ENCODE results near the gene PIK3R5.

Gene PIK3R5

DNA sequence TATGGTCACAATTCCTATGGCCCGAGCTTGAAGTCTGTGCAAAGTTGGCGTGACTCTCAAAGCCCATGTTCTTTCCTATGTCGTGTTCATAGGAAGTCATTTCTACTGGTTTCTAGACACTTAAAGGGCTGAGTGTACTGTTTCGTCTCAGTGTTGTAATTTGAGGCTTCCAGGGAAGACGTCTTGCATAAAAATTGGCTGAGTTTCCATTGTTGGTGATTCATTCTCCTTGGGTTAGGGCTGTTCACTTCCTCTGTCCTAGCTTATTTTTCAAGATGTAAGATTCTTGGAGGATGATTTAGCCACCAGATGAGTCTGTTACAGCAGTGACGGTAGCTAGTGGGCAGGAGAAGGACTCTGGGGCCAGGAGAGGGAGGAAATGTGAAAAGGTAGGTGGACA lies 43.1 kb downstream of the PIK3R5 start:
- no peak for DNase-seq

DNA sequence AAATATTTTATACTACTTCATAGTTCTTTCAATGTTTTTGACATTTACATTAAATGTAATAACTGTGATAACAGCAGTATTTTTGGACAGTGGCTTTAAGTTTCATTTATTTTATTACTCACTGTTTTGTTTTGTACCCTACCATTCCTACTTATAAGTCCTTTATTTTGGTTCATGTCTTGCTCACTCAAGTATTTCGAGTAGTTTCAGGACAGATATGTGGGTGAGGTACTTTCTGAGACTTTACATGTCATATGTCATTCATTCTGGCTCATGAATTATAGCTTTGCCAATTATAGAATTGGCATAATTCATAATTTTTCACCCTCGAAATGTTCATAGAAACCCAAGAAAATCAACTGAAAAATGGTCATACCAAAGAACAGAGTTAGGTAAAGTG lies 44.4 kb downstream of the PIK3R5 start:
- DNase-seq: no peak

DNA sequence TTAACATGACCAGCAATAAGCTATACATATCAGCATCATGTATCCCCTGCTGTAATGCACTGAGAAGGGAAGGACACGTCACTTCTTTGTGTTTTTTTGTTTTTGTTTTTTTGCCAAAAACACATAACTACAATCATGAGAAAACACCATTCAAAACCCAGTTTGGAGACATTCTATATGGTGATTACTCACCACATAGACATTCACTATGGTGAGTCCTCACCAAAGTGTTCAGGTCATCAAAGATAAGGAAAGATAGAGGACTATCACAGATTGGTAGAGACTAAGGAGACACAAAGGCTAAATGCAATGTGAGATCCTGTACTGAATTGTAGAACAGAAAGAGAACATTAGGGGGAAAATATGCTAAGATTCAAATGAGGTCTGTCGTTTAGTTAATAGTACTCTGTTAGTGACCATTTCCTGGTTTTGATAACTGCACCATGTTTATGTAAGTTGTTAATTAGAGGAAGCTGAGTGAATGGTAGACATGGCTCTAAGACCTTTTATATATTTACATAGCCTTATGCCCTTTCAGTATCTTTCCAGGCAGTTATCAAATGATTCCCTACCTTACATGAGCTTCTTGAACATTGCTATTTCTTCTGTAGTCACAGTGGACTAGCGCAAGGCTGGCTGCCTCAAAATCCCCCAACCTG lies 46.6 kb downstream of the PIK3R5 start:
- no peak for DNase-seq

DNA sequence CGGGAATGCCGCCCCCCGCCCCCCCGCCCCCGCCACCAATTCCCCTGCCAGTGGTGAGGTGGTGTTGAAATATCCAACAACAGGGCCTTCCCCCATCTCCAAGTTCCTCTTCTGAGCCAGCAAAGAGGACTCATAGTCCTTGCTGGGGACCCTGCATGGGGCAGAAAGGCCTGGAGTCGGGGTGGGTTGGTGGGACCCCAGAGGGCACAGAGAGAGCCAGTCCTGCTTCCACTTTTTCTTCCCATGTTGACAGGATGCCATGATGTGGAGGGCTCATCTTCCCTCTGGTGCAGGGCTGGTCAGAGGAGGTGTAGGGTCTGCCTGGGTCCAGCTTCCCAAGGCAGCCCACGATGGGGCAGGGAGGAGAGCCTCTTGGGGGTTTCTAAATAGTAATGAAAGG lies 49.0 kb downstream of the PIK3R5 start:
- DNase-seq: no peak

GRCh38 chr17:8914554-8914953 lies 51.0 kb downstream of the PIK3R5 start:
- no peak for DNase-seq

GRCh38 chr17:8913879-8914278 lies 51.6 kb downstream of the PIK3R5 start:
- DNase-seq: no peak

GRCh38 chr17:8913091-8913490 lies 52.4 kb downstream of the PIK3R5 start:
- no peak for DNase-seq

GRCh38 chr17:8912084-8912981 lies 53.2 kb downstream of the PIK3R5 start:
- DNase-seq: no peak

DNA sequence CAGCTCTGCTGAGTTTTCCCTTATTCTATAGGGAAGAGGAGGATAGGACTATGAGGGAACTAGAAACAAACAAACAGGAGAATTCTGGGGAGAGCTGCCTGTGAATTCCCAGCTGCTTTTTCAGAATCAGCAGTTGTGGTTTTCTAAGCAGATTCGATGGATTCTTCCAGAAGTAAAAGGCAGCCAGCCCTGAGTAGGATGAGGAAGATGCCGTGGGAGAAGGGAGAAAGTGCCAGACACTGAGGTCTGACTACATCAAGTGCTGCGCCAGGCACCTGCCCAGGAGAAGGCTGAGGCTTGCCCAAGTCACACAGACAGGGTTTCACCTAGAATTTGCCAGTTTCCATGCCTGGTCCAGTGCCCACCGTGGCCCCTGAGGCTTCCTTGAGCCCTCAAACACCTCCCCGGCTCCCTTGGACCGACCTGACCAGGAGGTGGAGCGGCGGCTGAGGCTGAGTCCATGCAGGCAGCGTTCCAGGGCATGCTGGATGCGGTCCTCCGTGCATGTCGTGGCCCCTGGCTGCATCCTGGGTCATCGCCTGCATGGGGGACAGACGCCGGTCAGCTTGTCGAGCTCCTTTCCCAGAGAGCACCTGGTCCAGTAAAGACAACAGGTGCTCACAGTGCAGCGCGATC lies 54.4 kb downstream of the PIK3R5 start:
- no peak for DNase-seq

GRCh38 chr17:8909586-8910270 lies 55.8 kb downstream of the PIK3R5 start:
- no peak for DNase-seq

GRCh38 chr17:8905331-8905730 lies 60.2 kb downstream of the PIK3R5 start:
- peak in 1 of 2 experiments; percentile 2 for DNase-seq

DNA sequence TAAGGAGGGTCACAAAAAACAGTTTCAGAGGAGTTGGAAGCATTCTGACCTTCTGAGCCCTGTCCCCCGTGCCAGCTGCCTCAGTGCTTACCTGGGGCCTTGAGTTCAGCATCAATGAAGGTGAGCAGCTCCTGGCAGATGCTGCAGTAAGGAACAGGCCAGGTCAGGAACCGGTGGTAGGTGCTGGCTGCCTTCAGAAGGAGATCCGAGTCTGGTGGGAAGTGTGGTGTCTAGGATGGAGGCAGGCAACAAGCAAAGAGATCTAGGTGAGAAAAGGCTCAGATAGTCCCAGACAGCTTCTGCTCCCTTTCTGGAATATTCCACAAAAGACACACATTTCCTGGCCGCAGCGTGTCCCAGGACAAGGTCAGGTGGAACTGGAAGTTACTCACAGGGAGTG lies 60.8 kb downstream of the PIK3R5 start:
- DNase-seq: no peak

DNA sequence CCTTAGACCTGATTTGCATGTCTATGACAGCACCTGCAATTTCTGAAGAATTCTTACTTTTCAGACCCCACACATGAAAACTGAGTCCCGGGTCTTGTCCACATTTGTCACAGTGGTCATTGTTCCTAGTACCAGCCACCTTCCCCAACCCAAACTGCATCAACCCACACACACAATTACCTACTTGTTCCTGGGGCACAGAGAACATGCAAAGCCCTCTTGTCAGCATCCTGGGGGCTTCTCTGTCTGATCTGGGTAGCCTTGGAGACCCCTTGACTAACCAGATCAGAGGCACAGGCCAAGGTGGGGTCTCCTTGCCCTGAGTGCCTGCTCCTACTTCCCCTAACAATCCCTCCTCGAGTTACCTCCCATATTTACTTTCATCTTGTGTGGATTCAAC lies 61.3 kb downstream of the PIK3R5 start:
- DNase-seq: no peak

GRCh38 chr17:8900626-8901585 lies 64.6 kb downstream of the PIK3R5 start:
- DNase-seq: no peak

GRCh38 chr17:8900207-8900606 lies 65.3 kb downstream of the PIK3R5 start:
- DNase-seq: no peak

DNA sequence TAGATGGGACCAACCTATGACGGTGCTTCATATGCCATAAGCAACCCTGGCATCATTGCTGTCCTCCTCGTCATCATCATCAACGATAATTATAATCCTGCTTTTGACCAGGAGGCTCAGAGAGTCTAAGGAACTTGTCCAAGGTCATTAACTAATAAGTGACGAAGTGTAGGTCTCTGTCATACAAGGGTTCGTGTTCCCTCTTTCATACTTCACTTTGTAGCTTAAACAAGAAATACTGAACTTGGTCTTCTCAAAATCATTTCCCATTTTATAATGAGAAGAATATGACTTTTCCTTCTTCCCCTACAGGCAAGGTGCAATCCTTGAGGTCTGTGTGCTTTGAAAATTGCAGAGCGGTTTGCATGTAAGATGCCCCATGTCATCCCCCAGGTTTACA lies 66.9 kb downstream of the PIK3R5 start:
- no peak for DNase-seq

GRCh38 chr17:8898126-8898525 lies 67.4 kb downstream of the PIK3R5 start:
- DNase-seq: no peak

- no peak for DNase-seq
Measured at GRCh38 chr17:8896641-8897635, 68.6 kb downstream of the PIK3R5 start.

DNA sequence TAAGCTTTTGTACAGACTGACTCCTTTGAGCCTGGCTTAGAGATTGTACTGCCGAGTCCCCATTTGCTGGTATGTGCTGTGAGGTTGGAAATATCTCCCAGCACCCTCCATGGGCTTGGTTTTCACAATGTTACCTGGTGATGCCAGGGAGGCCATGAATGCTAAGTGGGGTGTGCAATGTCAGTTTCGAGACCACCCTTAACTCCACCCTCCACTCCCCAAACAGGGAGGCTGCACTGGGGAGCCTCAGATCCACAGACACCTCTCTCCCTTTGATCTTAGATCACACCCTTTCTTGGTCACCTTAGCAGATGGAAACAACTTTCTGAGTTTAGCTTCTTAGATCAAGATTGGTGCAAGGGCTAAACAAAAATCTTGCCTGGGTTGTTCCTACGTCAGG lies 69.4 kb downstream of the PIK3R5 start:
- DNase-seq: no peak

DNA sequence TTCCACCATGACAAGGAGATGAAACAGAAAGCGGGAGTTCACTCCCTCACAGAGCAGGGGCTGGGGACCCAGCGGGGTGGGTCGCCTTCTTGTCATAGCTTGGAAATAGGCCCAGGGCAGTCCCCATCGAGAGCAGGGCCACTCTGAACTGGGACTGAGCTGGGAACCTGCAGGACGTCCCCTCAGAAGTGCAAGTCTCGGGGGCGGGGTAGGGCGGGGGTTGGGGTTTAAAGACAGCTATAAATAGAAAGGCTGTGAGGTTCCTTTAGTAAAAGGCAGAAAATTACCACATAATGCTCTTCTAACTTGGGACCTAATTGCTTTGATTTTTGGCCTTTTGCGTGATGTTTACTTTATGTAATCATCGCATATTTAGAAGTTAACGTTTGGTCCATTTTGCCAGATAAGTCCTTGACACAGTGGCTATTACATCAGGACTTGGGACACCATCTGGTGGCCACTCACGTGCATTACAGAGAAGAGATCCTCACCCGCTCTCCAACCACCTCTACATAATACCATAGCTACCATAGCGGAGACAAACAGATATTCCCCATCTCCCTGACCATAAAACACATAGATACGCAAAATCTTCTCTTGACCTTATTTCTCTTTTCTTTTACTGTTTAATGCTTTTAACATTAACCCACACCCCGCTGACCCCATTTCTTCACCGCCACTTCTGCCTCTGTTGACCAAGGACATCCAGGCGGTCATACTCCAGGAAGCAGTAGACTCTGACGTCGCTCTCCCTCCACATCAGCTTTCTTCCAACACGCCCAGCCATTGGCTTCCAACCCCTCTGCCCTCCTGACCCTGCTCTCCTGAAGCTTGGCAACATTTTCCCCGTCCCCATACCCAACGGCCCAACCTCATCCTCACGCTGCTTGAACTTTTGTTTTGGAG lies 70.6 kb downstream of the PIK3R5 start:
- peak; percentile 55 to 65 for DNase-seq
